ENCODE data around the gene LRRC37A2.
"Not testable (repeated sequence)": the region's sequence is repeated elsewhere in the genome, so short reads cannot be mapped to it uniquely, and the experiment has no call there.

LRRC37A2 gene

DNA sequence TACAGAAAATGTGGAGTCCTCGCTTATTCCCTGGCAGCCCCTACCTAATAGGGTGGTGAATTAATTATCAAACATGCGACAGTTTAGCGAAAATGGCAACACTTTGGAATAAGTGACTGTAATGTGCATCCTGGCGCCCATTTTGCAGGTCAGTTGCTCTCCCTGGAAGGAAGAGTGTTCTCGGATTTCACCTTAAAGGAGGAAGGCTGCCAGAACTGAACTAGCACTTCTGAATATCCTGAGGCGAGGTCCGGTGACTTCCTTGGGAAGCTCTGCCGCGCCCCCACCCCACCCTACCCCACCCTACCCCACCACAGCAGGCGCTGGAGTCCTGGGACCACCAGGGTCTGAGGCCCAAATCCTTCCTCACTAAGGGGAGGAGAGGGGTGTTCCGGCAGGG is at the start of gene LRRC37A2:
Gene LRRC37A2, plus strand, starts transcription at position 301 of the 400 bp plus-strand sequence. CDS start 245 bp downstream, outside the sequence.
- H3K36me3 ChIP-seq (ENCODE audit: insufficient read depth, low read length); H2AFZ ChIP-seq (ENCODE audit: low read length, unreplicated experiment); H3K27me3 ChIP-seq (ENCODE audit: insufficient read depth, low read length); H3K4me3 ChIP-seq (ENCODE audit: low read depth, low read length); H3K4me1 ChIP-seq (ENCODE audit: control insufficient read depth, insufficient read depth, low read length, unreplicated experiment); H3K79me2 ChIP-seq (ENCODE audit: control insufficient read depth, insufficient read depth, low read length, unreplicated experiment); H3K27ac ChIP-seq (ENCODE audit: low read depth, low read length): not testable (repeated sequence)

DNA sequence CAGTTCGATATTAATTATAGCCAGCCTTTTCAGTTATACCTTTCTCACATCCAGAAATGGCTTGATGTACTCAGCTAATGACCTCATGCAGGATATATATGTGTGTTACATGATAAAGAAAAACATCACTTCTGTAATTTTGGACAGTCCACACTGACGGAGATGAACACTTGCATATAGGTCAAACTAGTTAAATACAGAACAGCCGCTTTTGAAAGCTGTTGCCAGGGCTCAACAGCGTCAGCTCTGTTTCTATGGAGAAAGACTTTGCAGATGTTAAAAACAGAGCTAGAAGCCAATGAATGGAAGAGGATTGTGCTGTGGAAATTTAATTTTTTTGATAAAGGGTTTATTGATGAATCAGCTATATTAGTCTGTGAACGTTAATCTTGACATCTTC is 44.6 kb upstream of the LRRC37A2 start:
- not testable (repeated sequence) for H3K4me1 ChIP-seq (ENCODE audit: control insufficient read depth, insufficient read depth, low read length, unreplicated experiment); H2AFZ ChIP-seq (ENCODE audit: low read length, unreplicated experiment); H3K27me3 ChIP-seq (ENCODE audit: insufficient read depth, low read length); H3K27ac ChIP-seq (ENCODE audit: low read depth, low read length); H3K4me3 ChIP-seq (ENCODE audit: low read depth, low read length); H3K79me2 ChIP-seq (ENCODE audit: control insufficient read depth, insufficient read depth, low read length, unreplicated experiment); H3K36me3 ChIP-seq (ENCODE audit: insufficient read depth, low read length)

- not testable (repeated sequence) for H3K27me3 ChIP-seq (ENCODE audit: insufficient read depth, low read length); H3K4me3 ChIP-seq (ENCODE audit: low read depth, low read length); H3K27ac ChIP-seq (ENCODE audit: low read depth, low read length); H3K36me3 ChIP-seq (ENCODE audit: insufficient read depth, low read length); H3K79me2 ChIP-seq (ENCODE audit: control insufficient read depth, insufficient read depth, low read length, unreplicated experiment); H3K4me1 ChIP-seq (ENCODE audit: control insufficient read depth, insufficient read depth, low read length, unreplicated experiment); H2AFZ ChIP-seq (ENCODE audit: low read length, unreplicated experiment)
Observed at GRCh38 chr17:46474489-46474888, 37.8 kb upstream of the LRRC37A2 start.

- not testable (repeated sequence) for H3K79me2 ChIP-seq (ENCODE audit: control insufficient read depth, insufficient read depth, low read length, unreplicated experiment); H3K27me3 ChIP-seq (ENCODE audit: insufficient read depth, low read length); H3K4me3 ChIP-seq (ENCODE audit: low read depth, low read length); H3K27ac ChIP-seq (ENCODE audit: low read depth, low read length); H3K36me3 ChIP-seq (ENCODE audit: insufficient read depth, low read length); H2AFZ ChIP-seq (ENCODE audit: low read length, unreplicated experiment); H3K4me1 ChIP-seq (ENCODE audit: control insufficient read depth, insufficient read depth, low read length, unreplicated experiment)
Observed at GRCh38 chr17:46475583-46475982, 36.7 kb upstream of the LRRC37A2 start.

DNA sequence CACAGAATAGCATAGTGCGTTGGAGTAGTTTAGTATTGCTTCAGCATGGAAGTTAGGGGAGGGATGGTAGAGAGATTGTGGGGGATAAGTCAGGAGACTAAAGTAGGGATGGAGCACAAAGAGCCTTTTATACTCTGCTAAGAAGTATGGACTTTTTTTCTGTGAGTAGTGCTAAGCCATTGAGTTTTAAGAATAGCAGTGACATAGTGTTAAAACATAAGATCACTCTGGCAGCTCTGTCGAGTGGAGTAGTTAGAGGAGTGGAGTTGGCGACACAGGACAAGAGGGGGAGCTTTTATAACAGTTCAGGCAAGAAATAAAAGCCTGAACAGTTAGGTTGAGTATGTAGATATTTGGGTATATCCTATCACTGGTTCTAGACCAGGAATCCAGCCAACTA is 33.4 kb upstream of the LRRC37A2 start:
- H3K79me2 ChIP-seq (ENCODE audit: control insufficient read depth, insufficient read depth, low read length, unreplicated experiment); H3K27me3 ChIP-seq (ENCODE audit: insufficient read depth, low read length); H3K27ac ChIP-seq (ENCODE audit: low read depth, low read length); H3K4me1 ChIP-seq (ENCODE audit: control insufficient read depth, insufficient read depth, low read length, unreplicated experiment); H3K36me3 ChIP-seq (ENCODE audit: insufficient read depth, low read length); H3K4me3 ChIP-seq (ENCODE audit: low read depth, low read length); H2AFZ ChIP-seq (ENCODE audit: low read length, unreplicated experiment): not testable (repeated sequence)

DNA sequence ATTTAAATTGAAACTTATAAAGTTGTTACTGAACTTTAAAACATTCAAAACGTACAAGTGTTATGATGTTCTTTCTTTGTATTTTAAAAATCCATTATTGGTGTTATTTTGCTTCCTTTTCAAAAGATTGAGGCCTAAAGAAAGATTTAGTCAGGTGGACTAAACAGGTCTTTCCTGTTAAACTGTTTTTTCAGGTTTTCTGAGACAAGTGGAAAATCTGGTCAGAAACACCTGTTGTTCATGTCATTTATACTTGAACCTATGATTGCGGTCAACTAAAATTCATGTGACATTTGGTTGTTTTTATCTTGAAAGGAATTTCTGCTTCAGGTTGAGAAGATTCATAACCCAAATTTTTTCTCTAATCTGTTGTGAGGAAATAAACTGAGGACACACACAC is 31.0 kb upstream of the LRRC37A2 start:
- not testable (repeated sequence) for H3K4me3 ChIP-seq (ENCODE audit: low read depth, low read length); H3K4me1 ChIP-seq (ENCODE audit: control insufficient read depth, insufficient read depth, low read length, unreplicated experiment); H2AFZ ChIP-seq (ENCODE audit: low read length, unreplicated experiment)

DNA sequence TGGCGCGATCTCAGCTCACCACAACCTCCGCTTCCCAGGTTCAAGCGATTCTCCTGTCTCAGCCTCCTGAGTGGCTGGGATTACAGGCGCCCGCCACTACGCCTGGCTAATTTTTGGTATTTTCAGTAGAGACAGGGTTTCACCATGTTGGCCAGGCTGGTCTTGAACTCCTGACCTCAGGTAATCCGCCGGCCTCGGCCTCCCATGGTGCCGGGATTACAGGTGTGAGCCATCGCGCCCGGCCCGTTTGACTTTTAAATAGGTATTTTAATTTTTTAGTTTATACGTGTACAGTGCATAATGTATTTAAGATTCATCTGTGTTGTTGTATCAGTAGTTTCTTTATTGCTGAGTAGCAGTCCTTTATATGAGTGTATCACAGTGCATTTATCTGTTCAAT is 20.2 kb upstream of the LRRC37A2 start:
- not testable (repeated sequence) for H3K27me3 ChIP-seq (ENCODE audit: insufficient read depth, low read length); H2AFZ ChIP-seq (ENCODE audit: low read length, unreplicated experiment); H3K4me3 ChIP-seq (ENCODE audit: low read depth, low read length); H3K4me1 ChIP-seq (ENCODE audit: control insufficient read depth, insufficient read depth, low read length, unreplicated experiment); H3K27ac ChIP-seq (ENCODE audit: low read depth, low read length); H3K79me2 ChIP-seq (ENCODE audit: control insufficient read depth, insufficient read depth, low read length, unreplicated experiment); H3K36me3 ChIP-seq (ENCODE audit: insufficient read depth, low read length)

More for the DNA sequence above, 31.0 kb upstream of the LRRC37A2 start:
- not testable (repeated sequence) for H3K36me3 ChIP-seq (ENCODE audit: insufficient read depth, low read length); H3K27me3 ChIP-seq (ENCODE audit: insufficient read depth, low read length); H3K27ac ChIP-seq (ENCODE audit: low read depth, low read length); H3K79me2 ChIP-seq (ENCODE audit: control insufficient read depth, insufficient read depth, low read length, unreplicated experiment)

GRCh38 chr17:46499437-46500139 is 12.7 kb upstream of the LRRC37A2 start:
- H3K36me3 ChIP-seq (ENCODE audit: insufficient read depth, low read length); H3K4me3 ChIP-seq (ENCODE audit: low read depth, low read length); H3K27me3 ChIP-seq (ENCODE audit: insufficient read depth, low read length); H2AFZ ChIP-seq (ENCODE audit: low read length, unreplicated experiment); H3K79me2 ChIP-seq (ENCODE audit: control insufficient read depth, insufficient read depth, low read length, unreplicated experiment); H3K4me1 ChIP-seq (ENCODE audit: control insufficient read depth, insufficient read depth, low read length, unreplicated experiment); H3K27ac ChIP-seq (ENCODE audit: low read depth, low read length): not testable (repeated sequence)

DNA sequence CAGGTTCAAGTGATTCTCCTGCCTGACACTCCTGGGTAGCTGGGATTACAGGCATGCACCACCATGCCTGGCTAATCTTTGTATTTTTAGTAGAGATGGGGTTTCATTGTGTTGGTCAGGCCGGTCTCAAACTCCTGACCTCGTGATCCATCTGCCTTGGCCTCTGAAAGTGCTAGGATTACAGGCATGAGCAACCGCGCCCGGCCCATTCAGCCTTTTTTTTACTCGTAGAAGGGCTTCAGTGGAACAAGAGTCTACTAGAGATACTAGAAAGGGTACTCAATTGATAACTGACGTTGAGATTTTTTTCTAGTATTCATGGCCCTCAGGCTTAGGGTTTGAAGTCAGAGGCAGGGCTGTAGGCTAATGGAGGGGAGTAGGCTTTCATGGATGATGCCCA is 6.4 kb upstream of the LRRC37A2 start:
- H2AFZ ChIP-seq (ENCODE audit: low read length, unreplicated experiment); H3K36me3 ChIP-seq (ENCODE audit: insufficient read depth, low read length); H3K79me2 ChIP-seq (ENCODE audit: control insufficient read depth, insufficient read depth, low read length, unreplicated experiment); H3K27me3 ChIP-seq (ENCODE audit: insufficient read depth, low read length); H3K4me3 ChIP-seq (ENCODE audit: low read depth, low read length); H3K27ac ChIP-seq (ENCODE audit: low read depth, low read length); H3K4me1 ChIP-seq (ENCODE audit: control insufficient read depth, insufficient read depth, low read length, unreplicated experiment): not testable (repeated sequence)

DNA sequence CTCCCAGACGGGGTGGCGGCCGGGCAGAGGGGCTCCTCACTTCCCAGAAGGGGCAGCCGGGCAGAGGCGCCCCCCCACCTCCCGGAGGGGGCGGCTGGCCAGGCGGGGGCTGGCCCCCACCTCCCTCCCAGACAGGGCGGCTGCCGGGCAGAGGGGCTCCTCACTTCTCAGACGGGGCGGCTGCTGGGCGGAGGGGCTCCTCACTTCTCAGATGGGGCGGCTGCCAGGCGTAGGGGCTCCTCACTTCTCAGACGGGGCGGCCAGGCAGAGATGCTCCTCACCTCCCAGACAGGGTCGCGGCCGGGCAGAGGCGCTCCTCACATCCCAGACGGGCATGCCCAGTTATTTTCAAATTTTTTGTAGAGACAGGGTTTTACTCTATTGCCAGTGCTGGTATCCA is 22.4 kb downstream of the LRRC37A2 start:
- H3K36me3 ChIP-seq (ENCODE audit: insufficient read depth, low read length); H3K79me2 ChIP-seq (ENCODE audit: control insufficient read depth, insufficient read depth, low read length, unreplicated experiment); H3K27ac ChIP-seq (ENCODE audit: low read depth, low read length); H2AFZ ChIP-seq (ENCODE audit: low read length, unreplicated experiment); H3K4me3 ChIP-seq (ENCODE audit: low read depth, low read length); H3K4me1 ChIP-seq (ENCODE audit: control insufficient read depth, insufficient read depth, low read length, unreplicated experiment); H3K27me3 ChIP-seq (ENCODE audit: insufficient read depth, low read length): not testable (repeated sequence)

GRCh38 chr17:46548607-46549006 is 36.3 kb downstream of the LRRC37A2 start:
- H3K4me3 ChIP-seq (ENCODE audit: low read depth, low read length); H3K27ac ChIP-seq (ENCODE audit: low read depth, low read length); H2AFZ ChIP-seq (ENCODE audit: low read length, unreplicated experiment); H3K27me3 ChIP-seq (ENCODE audit: insufficient read depth, low read length); H3K36me3 ChIP-seq (ENCODE audit: insufficient read depth, low read length); H3K79me2 ChIP-seq (ENCODE audit: control insufficient read depth, insufficient read depth, low read length, unreplicated experiment); H3K4me1 ChIP-seq (ENCODE audit: control insufficient read depth, insufficient read depth, low read length, unreplicated experiment): not testable (repeated sequence)

Data from ACC112 (cell line).